Measurements from ENCODE around the gene VWA3B. TPM values are rescaled to one million over a fixed set of nuclear protein-coding genes. Genes with fewer than 3 reads are reported as not detected.

The VWA3B gene
- total RNA-seq, 6 experiments from 2014 or later: 0.09 to 0.24 (median 0.13) TPM; not detected in 2

- TF ChIP-seq CTCF (IDR thresholded peaks at IDR 0.05) (no peak), POLR2A (IDR thresholded peaks at IDR 0.05) (no peak)
- no peak overlapping the region for H3K4me3 ChIP-seq
- intact Hi-C loops (cut with DNase I): no loop called here
- ATAC-seq (no peak), DNase-seq (no peak)
- H3K27ac ChIP-seq: no peak overlapping the region
- no peaks in the 10 kb centered on the region for H3K9me3 ChIP-seq
- H3K27me3 ChIP-seq: no peaks in the 10 kb centered on the region
- no peaks in the 10 kb centered on the region for H3K4me1 ChIP-seq
- no peaks in the 10 kb centered on the region for H3K36me3 ChIP-seq
- 100% methylated on average over 1 of the region's 3 CpGs for WGBS (ENCODE audit: insufficient coverage, low coverage, low lambda C conversion rate, missing lambda C conversion rate)
Observed at GRCh38 chr2:98181346-98181745, 94.4 kb downstream of the VWA3B start.

- 40% methylated on average over 5 of the region's 5 CpGs for WGBS (ENCODE audit: insufficient coverage, low coverage, low lambda C conversion rate, missing lambda C conversion rate)
- Histone ChIP-seq H3K27me3 (no peaks in the 10 kb centered on the region), H3K27ac (no peak overlapping the region), H3K9me3 (no peaks in the 10 kb centered on the region), H3K4me1 (no peaks in the 10 kb centered on the region), H3K4me3 (no peak overlapping the region), H3K36me3 (no peaks in the 10 kb centered on the region)
- intact Hi-C loops (cut with DNase I): no loop called here
- TF ChIP-seq CTCF (IDR thresholded peaks at IDR 0.05) (no peak), POLR2A (IDR thresholded peaks at IDR 0.05) (no peak)
- ATAC-seq: no peak
- DNase-seq: no peak
Observed at GRCh38 chr2:98185801-98186200, 98.8 kb downstream of the VWA3B start.

- intact Hi-C loops (cut with DNase I): no loop called here
- Histone ChIP-seq H3K4me3 (no peak overlapping the region), H3K27me3 (no peaks in the 10 kb centered on the region), H3K27ac (no peak overlapping the region), H3K36me3 (no peaks in the 10 kb centered on the region), H3K9me3 (no peaks in the 10 kb centered on the region), H3K4me1 (no peaks in the 10 kb centered on the region)
- TF ChIP-seq POLR2A (IDR thresholded peaks at IDR 0.05) (no peak), CTCF (IDR thresholded peaks at IDR 0.05) (no peak)
- 76% methylated on average over 3 of the region's 9 CpGs for WGBS (ENCODE audit: insufficient coverage, low coverage, low lambda C conversion rate, missing lambda C conversion rate)
- no peak for DNase-seq
- ATAC-seq: no peak
Observed at GRCh38 chr2:98187194-98187593, 100.2 kb downstream of the VWA3B start.

GRCh38 chr2:98188351-98189046 is 101.5 kb downstream of the VWA3B start:
- no peak for TF ChIP-seq POLR2A (IDR thresholded peaks at IDR 0.05)
- no peak for TF ChIP-seq CTCF (IDR thresholded peaks at IDR 0.05)
- intact Hi-C loops (cut with DNase I): no loop called here
- DNase-seq (no peak), ATAC-seq (no peak)
- H3K4me3 ChIP-seq: no peak overlapping the region
- H3K27ac ChIP-seq: no peak overlapping the region
- no peaks in the 10 kb centered on the region for H3K27me3 ChIP-seq
- H3K4me1 ChIP-seq: no peaks in the 10 kb centered on the region
- 59% methylated on average over 4 of the region's 4 CpGs for WGBS (ENCODE audit: insufficient coverage, low coverage, low lambda C conversion rate, missing lambda C conversion rate)
- no peaks in the 10 kb centered on the region for H3K36me3 ChIP-seq
- H3K9me3 ChIP-seq: no peaks in the 10 kb centered on the region
